IPS DF 6.9 (cell line): ENCODE results near the gene DNAJC6.

ENCODE experiments used
- DNase-seq: peaks from one replicate; pipeline ENCODE4 v3.0.0-alpha.2; 2013; ENCODE audit warnings: low read depth, low spot score
- H3K27ac ChIP-seq: one replicate; pipeline ENCODE4 v1.5.1; 2013; ENCODE audit warnings: low read length, control low read depth
- H3K27me3 ChIP-seq: 2 replicates; pipeline ENCODE4 v1.6.1; 2013; ENCODE audit warnings: mild to moderate bottlenecking, low read length; ENCODE audit not compliant: control insufficient read depth, insufficient read depth
- H3K36me3 ChIP-seq: 2 replicates; pipeline ENCODE4 v1.6.1; 2013; ENCODE audit warnings: low read length; ENCODE audit not compliant: control insufficient read depth, insufficient read depth
- H3K4me1 ChIP-seq: 2 replicates; pipeline ENCODE4 v1.6.1; 2013; ENCODE audit warnings: low read length; ENCODE audit not compliant: control insufficient read depth, insufficient read depth
- H3K4me3 ChIP-seq: 2 replicates; pipeline ENCODE4 v1.5.1; 2013; ENCODE audit warnings: mild to moderate bottlenecking, low read length
- H3K9me3 ChIP-seq: 2 replicates; pipeline ENCODE4 v1.6.1; 2013; ENCODE audit warnings: low read length, inconsistent platforms; ENCODE audit not compliant: control insufficient read depth, insufficient read depth
- WGBS: extraction: QIAGEN DNeasy Blood & Tissue Kit; methylation state at CpG from one replicate; pipeline ENCODE4 v1.1.7; 2013; ENCODE audit warnings: mixed read lengths, missing lambda C conversion rate; ENCODE audit not compliant: insufficient read length, insufficient coverage; 5-methylcytosine and 5-hydroxymethylcytosine counted together

Gene DNAJC6

GRCh38 chr1:65425697-65426096 is 116.4 kb downstream of the DNAJC6 start:
- Histone ChIP-seq H3K4me3 (no peak overlapping the region), H3K36me3 (no peaks in the 10 kb centered on the region; the same call in 1 of the 2 replicates), H3K9me3 (no peaks in the 10 kb centered on the region), H3K27me3 (no peaks in the 10 kb centered on the region), H3K27ac (no peak overlapping the region), H3K4me1 (no peaks in the 10 kb centered on the region; the same call in 1 of the 2 replicates)
- WGBS = no CpG with 5 or more reads among the region's 3 CpGs
- no peak for DNase-seq

GRCh38 chr1:65429078-65429477 is 119.7 kb downstream of the DNAJC6 start:
- Histone ChIP-seq H3K27ac (no peak overlapping the region), H3K4me1 (no peaks in the 10 kb centered on the region; the same call in 1 of the 2 replicates), H3K27me3 (no peaks in the 10 kb centered on the region), H3K4me3 (no peak overlapping the region), H3K9me3 (no peaks in the 10 kb centered on the region), H3K36me3 (no peaks in the 10 kb centered on the region; the same call in 1 of the 2 replicates)
- no peak for DNase-seq
- no CpG with 5 or more reads among the region's 2 CpGs for WGBS

GRCh38 chr1:65429806-65430205 is 120.5 kb downstream of the DNAJC6 start:
- H3K9me3 ChIP-seq = no peaks in the 10 kb centered on the region
- peaks cover 1% of the 10 kb centered on the region; the same call in 1 of the 2 replicates for H3K36me3 ChIP-seq
- no peak overlapping the region for H3K27ac ChIP-seq
- no peaks in the 10 kb centered on the region for H3K27me3 ChIP-seq
- no peak for DNase-seq
- no peak overlapping the region for H3K4me3 ChIP-seq
- no peaks in the 10 kb centered on the region; the same call in 1 of the 2 replicates for H3K4me1 ChIP-seq
- WGBS = no CpG with 5 or more reads among the region's 7 CpGs

- no CpG with 5 or more reads among the region's 1 CpG for WGBS
- no peak overlapping the region for H3K4me3 ChIP-seq
- no peak overlapping the region for H3K27ac ChIP-seq
- no peaks in the 10 kb centered on the region for H3K27me3 ChIP-seq
- DNase-seq = no peak
- H3K9me3 ChIP-seq = no peaks in the 10 kb centered on the region
- H3K4me1 ChIP-seq = no peaks in the 10 kb centered on the region; the same call in 1 of the 2 replicates
- peaks cover 3% of the 10 kb centered on the region; the same call in 1 of the 2 replicates for H3K36me3 ChIP-seq
These were observed 121.9 kb downstream of the DNAJC6 start for GRCh38 chr1:65431111-65431705.

- no peaks in the 10 kb centered on the region for H3K27me3 ChIP-seq
- no peaks in the 10 kb centered on the region; the same call in 1 of the 2 replicates for H3K4me1 ChIP-seq
- DNase-seq = no peak
- WGBS = no CpG with 5 or more reads among the region's 8 CpGs
- no peak overlapping the region for H3K27ac ChIP-seq
- peaks cover 3% of the 10 kb centered on the region; the same call in 1 of the 2 replicates for H3K36me3 ChIP-seq
- H3K9me3 ChIP-seq = no peaks in the 10 kb centered on the region
- H3K4me3 ChIP-seq = no peak overlapping the region
These were observed 123.6 kb downstream of the DNAJC6 start for GRCh38 chr1:65432918-65433317.

- Histone ChIP-seq H3K4me3 (no peak overlapping the region), H3K27me3 (no peaks in the 10 kb centered on the region), H3K27ac (no peak overlapping the region), H3K4me1 (no peaks in the 10 kb centered on the region; the same call in 1 of the 2 replicates), H3K36me3 (0 out of 2 replicates have a peak, but pooled peaks cover 3% of the 10 kb centered on the region), H3K9me3 (no peaks in the 10 kb centered on the region)
- WGBS = no CpG with 5 or more reads among the region's 1 CpG
- DNase-seq = no peak
These were observed 124.9 kb downstream of the DNAJC6 start for GRCh38 chr1:65434255-65434654.

GRCh38 chr1:65434760-65435159 is 125.4 kb downstream of the DNAJC6 start:
- no peaks in the 10 kb centered on the region for H3K27me3 ChIP-seq
- no peak overlapping the region for H3K27ac ChIP-seq
- H3K4me3 ChIP-seq = no peak overlapping the region
- DNase-seq = no peak
- H3K9me3 ChIP-seq = no peaks in the 10 kb centered on the region
- WGBS = no CpG with 5 or more reads among the region's 3 CpGs
- no peaks in the 10 kb centered on the region; the same call in 1 of the 2 replicates for H3K4me1 ChIP-seq
- H3K36me3 ChIP-seq = 0 out of 2 replicates have a peak, but pooled peaks cover 3% of the 10 kb centered on the region

- no CpG with 5 or more reads among the region's 2 CpGs for WGBS
- no peak overlapping the region for H3K4me3 ChIP-seq
- H3K27me3 ChIP-seq = no peaks in the 10 kb centered on the region
- H3K27ac ChIP-seq = no peak overlapping the region
- no peaks in the 10 kb centered on the region for H3K9me3 ChIP-seq
- H3K36me3 ChIP-seq = 0 out of 2 replicates have a peak, but pooled peaks cover 3% of the 10 kb centered on the region
- H3K4me1 ChIP-seq = no peaks in the 10 kb centered on the region; the same call in 1 of the 2 replicates
- no peak for DNase-seq
These were observed 126.6 kb downstream of the DNAJC6 start for GRCh38 chr1:65435987-65436386.

- Histone ChIP-seq H3K4me1 (no peaks in the 10 kb centered on the region; the same call in 1 of the 2 replicates), H3K4me3 (no peak overlapping the region), H3K27me3 (no peaks in the 10 kb centered on the region), H3K27ac (no peak overlapping the region), H3K9me3 (no peaks in the 10 kb centered on the region), H3K36me3 (0 out of 2 replicates have a peak, but pooled peaks cover 3% of the 10 kb centered on the region)
- WGBS = 100% methylated on average over 2 of the region's 7 CpGs
- no peak for DNase-seq
These were observed 128.3 kb downstream of the DNAJC6 start for GRCh38 chr1:65437616-65438015.

GRCh38 chr1:65440322-65440900 is 131.1 kb downstream of the DNAJC6 start:
- WGBS = 100% methylated on average over 4 of the region's 12 CpGs
- H3K27ac ChIP-seq = no peak overlapping the region
- H3K4me3 ChIP-seq = no peak overlapping the region
- no peaks in the 10 kb centered on the region for H3K27me3 ChIP-seq
- no peaks in the 10 kb centered on the region for H3K4me1 ChIP-seq
- DNase-seq = no peak
- no peaks in the 10 kb centered on the region for H3K36me3 ChIP-seq
- H3K9me3 ChIP-seq = no peaks in the 10 kb centered on the region
